Measurements from ENCODE around the gene CROCC2. TPM values are rescaled to one million over a fixed set of nuclear protein-coding genes. Genes with fewer than 3 reads are reported as not detected.

The CROCC2 gene
- total RNA-seq, 4 donors from 2014 or later: 0.79 to 2.6 (median 1.8) TPM; not detected in 1

- intact Hi-C loops (cut with DNase I; ENCODE audit: low total_unique reads): no loop called here
- Histone ChIP-seq H3K27me3 (no peaks in the 10 kb centered on the region), H3K36me3 (no peaks in the 10 kb centered on the region), H3K4me3 (no peak overlapping the region), H3K27ac (no peak overlapping the region), H3K4me1 (no peaks in the 10 kb centered on the region), H3K9me3 (peaks cover 0 to 10% of the 10 kb centered on the region in 2 donors)
- TF ChIP-seq CTCF (IDR thresholded peaks at IDR 0.05): no peak
- TF ChIP-seq POLR2A (IDR thresholded peaks at IDR 0.05): no peak
- DNase-seq: no peak
Observed at GRCh38 chr2:241029599-241030332, 123.6 kb downstream of the CROCC2 start.

- no peaks in the 10 kb centered on the region for H3K27me3 ChIP-seq
- no peak for TF ChIP-seq POLR2A (IDR thresholded peaks at IDR 0.05)
- TF ChIP-seq CTCF (IDR thresholded peaks at IDR 0.05): no peak
- H3K4me3 ChIP-seq: no peak overlapping the region
- DNase-seq: no peak
- no peaks in the 10 kb centered on the region for H3K36me3 ChIP-seq
- peaks cover 0 to 10% of the 10 kb centered on the region in 2 donors for H3K9me3 ChIP-seq
- no peaks in the 10 kb centered on the region for H3K4me1 ChIP-seq
- no peak overlapping the region for H3K27ac ChIP-seq
- intact Hi-C loops (cut with DNase I; ENCODE audit: low total_unique reads): no loop called here
Observed at GRCh38 chr2:241030333-241030680, 124.2 kb downstream of the CROCC2 start.

GRCh38 chr2:241030883-241031282 is 124.7 kb downstream of the CROCC2 start:
- Histone ChIP-seq H3K27me3 (no peaks in the 10 kb centered on the region), H3K9me3 (peaks cover 0 to 5% of the 10 kb centered on the region in 2 donors), H3K27ac (no peak overlapping the region), H3K4me3 (no peak overlapping the region), H3K4me1 (no peaks in the 10 kb centered on the region), H3K36me3 (no peaks in the 10 kb centered on the region)
- DNase-seq: no peak
- intact Hi-C loops (cut with DNase I; ENCODE audit: low total_unique reads): no loop called here
- TF ChIP-seq CTCF (IDR thresholded peaks at IDR 0.05) (no peak), POLR2A (IDR thresholded peaks at IDR 0.05) (no peak)

GRCh38 chr2:241031436-241032165 is 125.5 kb downstream of the CROCC2 start:
- no peaks in the 10 kb centered on the region for H3K4me1 ChIP-seq
- no peaks in the 10 kb centered on the region for H3K9me3 ChIP-seq
- DNase-seq: no peak
- no peak overlapping the region for H3K4me3 ChIP-seq
- no peaks in the 10 kb centered on the region for H3K36me3 ChIP-seq
- H3K27me3 ChIP-seq: no peaks in the 10 kb centered on the region
- intact Hi-C loops (cut with DNase I; ENCODE audit: low total_unique reads): no loop called here
- TF ChIP-seq POLR2A (IDR thresholded peaks at IDR 0.05) (no peak), CTCF (IDR thresholded peaks at IDR 0.05) (no peak)
- no peak overlapping the region for H3K27ac ChIP-seq

GRCh38 chr2:241033336-241033987 is 127.3 kb downstream of the CROCC2 start:
- DNase-seq: no peak
- intact Hi-C loops (cut with DNase I; ENCODE audit: low total_unique reads): no loop called here

More at GRCh38 chr2:241033336-241033987, 127.3 kb downstream of the CROCC2 start:
- Histone ChIP-seq H3K4me1 (no peaks in the 10 kb centered on the region), H3K9me3 (no peaks in the 10 kb centered on the region), H3K27me3 (no peaks in the 10 kb centered on the region), H3K36me3 (no peaks in the 10 kb centered on the region), H3K4me3 (no peak overlapping the region), H3K27ac (no peak overlapping the region)
- TF ChIP-seq POLR2A (IDR thresholded peaks at IDR 0.05): no peak
- no peak for TF ChIP-seq CTCF (IDR thresholded peaks at IDR 0.05)
